Amniotic stem cell (primary cell): Measurements from ENCODE around the gene PRAMEF15.
"Not testable (repeated sequence)": the region's sequence is repeated elsewhere in the genome, so short reads cannot be mapped to it uniquely, and the experiment has no call there.

Experiments used
- DNase-seq: peaks from one replicate; lab custom pipeline; 2025; lab: John Stamatoyannopoulos, UW

Gene PRAMEF15

DNA sequence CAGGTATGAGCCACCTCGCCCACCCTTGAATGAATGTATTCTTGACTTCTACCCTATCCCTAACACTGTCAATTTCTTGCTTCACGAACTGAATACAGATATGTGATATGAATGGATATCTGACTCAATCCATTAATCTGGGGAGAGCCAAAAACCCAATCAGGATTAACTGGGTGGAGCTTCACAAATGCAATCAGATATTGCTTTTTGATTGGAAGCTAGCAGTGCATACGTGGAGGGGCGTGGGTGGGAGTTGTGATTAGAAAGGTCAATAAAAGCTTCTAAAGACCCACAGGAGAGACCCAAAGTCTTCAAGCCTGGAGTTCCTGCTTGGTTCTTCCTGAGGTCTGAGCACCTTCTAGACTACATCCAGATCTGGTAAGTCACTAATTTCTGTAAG, at the start of gene PRAMEF15:
Gene PRAMEF15, plus strand, starts transcription at position 301 of the 400 bp plus-strand sequence. CDS start 2,827 bp downstream, outside the sequence.
- DNase-seq: not testable (repeated sequence)

GRCh38 chr1:13277016-13277415, 38.4 kb upstream of the PRAMEF15 start:
- DNase-seq: not testable (repeated sequence)

DNA sequence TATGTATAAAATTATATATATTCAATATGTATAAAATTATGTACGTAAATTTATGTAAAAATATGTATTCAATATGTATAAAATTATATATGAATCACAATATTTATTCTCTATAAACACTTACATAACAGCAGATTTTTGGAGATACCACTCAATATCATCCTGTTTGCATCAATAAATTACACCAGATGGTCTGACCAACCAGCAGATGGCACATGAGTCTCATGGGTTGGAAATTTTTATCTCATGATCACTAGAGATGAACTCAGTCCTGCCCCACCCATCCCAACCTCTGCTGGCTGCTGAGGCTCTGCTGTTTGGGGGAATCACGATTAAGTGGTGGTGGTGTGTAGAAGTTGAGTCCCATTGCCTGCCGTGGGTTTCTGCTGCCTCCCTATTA, 35.8 kb upstream of the PRAMEF15 start:
- DNase-seq: not testable (repeated sequence)

- DNase-seq: not testable (repeated sequence)
Observed at GRCh38 chr1:13285037-13285436, 30.3 kb upstream of the PRAMEF15 start, which contains the start of gene PRAMEF8. Gene PRAMEF8 (minus strand): TSS chr1:13285137. CDS start chr1:13284091, 1,046 bp downstream.

GRCh38 chr1:13289030-13289429, 26.4 kb upstream of the PRAMEF15 start:
- not testable (repeated sequence) for DNase-seq

DNA sequence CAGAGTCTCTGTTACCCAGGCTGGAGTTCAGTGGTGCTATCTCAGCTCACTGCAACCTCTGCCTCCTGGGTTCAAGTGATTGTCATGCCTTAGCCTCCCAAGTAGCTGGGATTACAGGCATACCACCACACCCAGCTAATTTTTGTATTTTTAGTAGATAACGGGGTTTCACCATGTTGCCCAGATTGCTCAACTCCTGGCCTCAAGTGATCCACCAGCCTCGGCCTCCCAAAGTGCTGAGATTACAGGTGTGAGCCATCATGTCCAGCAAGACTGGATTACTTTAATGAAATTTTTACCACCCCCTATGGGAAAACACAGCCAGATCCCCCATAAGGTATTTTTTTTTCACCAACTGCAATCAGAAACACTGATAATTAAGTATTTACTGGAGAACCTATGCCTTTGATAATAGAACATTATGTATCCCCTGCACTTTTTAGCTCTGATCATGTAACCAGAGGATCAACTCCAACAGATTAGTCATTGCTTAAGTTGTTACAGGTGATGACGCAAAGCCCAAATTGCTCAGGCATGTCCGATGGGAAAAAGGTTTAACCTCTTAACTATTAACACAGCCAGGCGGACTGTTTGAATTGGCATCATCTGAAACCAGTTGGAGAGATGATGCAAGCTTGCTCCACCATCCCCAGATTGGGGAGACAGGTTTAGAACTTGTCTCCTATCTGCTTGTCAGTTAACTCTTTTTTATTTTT, 18.0 kb upstream of the PRAMEF15 start:
- DNase-seq: not testable (repeated sequence)

- not testable (repeated sequence) for DNase-seq
Observed at GRCh38 chr1:13298699-13299098, 16.7 kb upstream of the PRAMEF15 start.

DNA sequence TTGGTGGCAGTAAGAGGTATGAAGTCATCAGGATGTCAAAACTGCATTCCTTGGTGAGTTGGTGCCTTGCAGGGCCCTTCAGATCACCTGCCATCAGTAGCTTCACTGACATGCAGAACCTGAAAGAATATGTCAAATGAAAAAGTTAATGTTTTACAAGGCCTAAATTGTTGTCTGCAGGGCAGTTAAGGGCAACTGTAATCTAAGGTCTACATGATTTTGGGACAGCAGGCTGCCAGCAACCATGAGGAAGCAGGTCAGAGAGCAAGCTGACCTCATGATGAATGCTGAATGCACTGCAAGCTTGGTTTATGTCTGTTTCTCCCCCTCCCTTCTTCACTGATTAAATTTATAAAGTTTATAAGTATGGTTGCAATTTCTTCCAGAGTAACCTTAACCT, 13.2 kb upstream of the PRAMEF15 start:
- DNase-seq: not testable (repeated sequence)

DNA sequence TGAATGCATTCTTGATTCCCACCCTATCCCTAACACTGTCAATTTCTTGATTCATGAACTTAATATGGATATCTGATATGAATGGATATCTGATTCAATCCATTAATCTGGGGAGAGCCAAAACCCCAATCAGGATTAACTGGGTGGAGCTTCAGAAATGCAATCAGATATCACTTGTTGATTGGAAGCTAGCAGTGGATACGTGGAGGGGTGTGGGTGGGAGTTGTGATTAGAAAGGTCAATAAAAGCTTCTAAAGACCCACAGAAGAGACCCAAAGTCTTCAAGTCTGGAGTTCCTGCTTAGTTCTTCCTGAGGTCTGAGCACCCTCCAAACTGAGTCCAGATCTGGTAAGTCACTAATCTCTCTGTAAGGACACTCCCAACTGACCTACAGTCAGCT, 12.1 kb upstream of the PRAMEF15 start, which contains the start of gene PRAMEF33:
Gene PRAMEF33, plus strand, starts transcription at position 301 of the 400 bp plus-strand sequence. CDS start 2,416 bp downstream, outside the sequence.
- DNase-seq: not testable (repeated sequence)

- not testable (repeated sequence) for DNase-seq
Observed at GRCh38 chr1:13342496-13342895, 27.1 kb downstream of the PRAMEF15 start.

GRCh38 chr1:13347034-13347433, 31.7 kb downstream of the PRAMEF15 start, which contains the start of gene PRAMEF14:
Gene PRAMEF14 (minus strand): TSS chr1:13347134. CDS start chr1:13345314, 1,820 bp downstream.
- DNase-seq: not testable (repeated sequence)

- DNase-seq: not testable (repeated sequence)
Observed at GRCh38 chr1:13353476-13353875, 38.1 kb downstream of the PRAMEF15 start.

DNA sequence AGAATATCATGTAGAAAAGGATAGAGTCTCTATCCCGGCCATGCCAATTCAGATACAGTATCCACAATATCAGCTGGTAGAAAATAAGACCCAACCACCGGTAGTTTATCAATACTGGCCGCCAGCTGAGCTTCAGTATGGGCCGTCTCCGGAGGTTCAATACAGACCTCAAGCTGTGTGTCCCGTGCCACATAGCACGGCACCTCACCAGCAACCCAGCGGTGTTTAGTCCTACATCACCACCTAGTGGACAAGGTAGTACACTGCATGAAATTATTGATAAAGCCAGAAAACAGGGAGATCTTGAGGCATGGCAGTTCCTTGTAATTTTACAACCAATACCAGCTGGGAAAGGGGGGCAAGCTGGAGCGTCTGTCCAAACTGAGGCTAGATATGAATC, 39.1 kb downstream of the PRAMEF15 start:
- DNase-seq: not testable (repeated sequence)

GRCh38 chr1:13356774-13357173, 41.4 kb downstream of the PRAMEF15 start:
- peak; percentile 3 for DNase-seq

GRCh38 chr1:13362364-13362763, 47.0 kb downstream of the PRAMEF15 start:
- DNase-seq: not testable (repeated sequence)

DNA sequence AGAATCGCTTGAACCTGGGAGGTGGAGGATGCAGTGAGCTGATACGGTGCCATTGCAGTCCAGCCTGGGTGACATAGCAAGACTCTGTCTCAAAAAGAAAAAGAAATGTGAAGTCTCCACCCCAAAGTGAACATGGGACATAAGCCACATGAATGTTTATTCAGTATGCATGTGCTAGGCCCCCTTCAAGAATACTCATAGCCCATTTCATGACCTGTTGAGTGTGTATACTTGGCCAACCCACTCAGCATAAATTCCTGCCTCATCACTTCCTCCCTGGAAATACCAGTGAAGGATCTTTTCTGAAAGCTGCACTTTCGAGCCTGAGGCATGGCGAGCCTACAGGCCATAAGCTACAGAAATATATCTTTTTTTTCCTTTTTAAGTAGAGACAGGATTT, 49.5 kb downstream of the PRAMEF15 start:
- DNase-seq: not testable (repeated sequence)

DNA sequence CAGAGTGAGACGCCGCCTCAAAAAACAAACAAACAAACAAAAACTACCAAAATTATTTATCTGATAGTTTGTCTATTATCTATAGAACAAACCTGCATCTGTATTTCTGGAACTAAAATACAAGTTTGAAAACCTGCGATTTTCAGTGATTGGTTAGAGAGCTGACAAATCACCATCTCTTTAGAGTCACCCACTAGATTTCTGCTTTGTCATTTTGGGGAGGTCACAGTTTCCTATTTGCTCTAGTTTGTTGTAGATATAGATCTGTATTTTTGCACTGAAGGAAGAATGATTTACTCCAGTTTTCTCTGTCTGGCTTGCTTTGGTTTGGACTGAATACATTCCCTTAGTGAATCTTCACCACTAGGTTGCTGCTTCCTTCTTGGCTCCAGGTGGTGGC, 51.2 kb downstream of the PRAMEF15 start:
- DNase-seq: not testable (repeated sequence)

DNA sequence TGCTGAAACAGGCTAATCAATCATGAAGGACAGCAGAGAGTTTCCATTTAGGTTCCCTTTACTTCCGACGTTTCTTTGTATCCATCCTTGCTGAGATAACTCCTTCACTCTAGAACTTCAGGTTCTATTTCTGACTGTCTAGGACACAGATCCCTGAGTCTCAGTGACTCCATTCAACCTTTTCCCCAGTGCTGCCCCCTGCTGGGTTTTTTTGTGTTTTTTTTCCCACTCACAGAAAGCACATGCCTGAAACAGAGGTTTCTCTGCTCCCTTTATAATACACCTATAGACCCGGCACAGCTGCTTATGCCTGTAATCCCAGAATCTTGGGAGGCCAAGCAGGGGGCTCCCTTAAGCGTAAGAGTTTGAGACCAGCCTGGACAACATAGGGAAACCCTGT, 53.2 kb downstream of the PRAMEF15 start:
- DNase-seq: not testable (repeated sequence)
